IMR-90 (cell line): ENCODE data around the gene VSIR. TPM values are rescaled to one million over a fixed set of nuclear protein-coding genes. Genes with fewer than 3 reads are reported as not detected.
A peak's percentile ranks its signal among the peaks of the same experiment; 100 is the strongest.

Source experiments
- ATAC-seq: fragments of 200-7000 bp; cut with Tn5 transposase; 2 replicates; pipeline ENCODE4 v1.9.1; 2020; ENCODE audit warnings: low read depth, mild to moderate bottlenecking, moderate library complexity
- BruUV-seq: library from RNA; stranded (reverse); fragments of 400-500 nt; replicated peaks from 2 replicates; lab custom pipeline; 2021; lab: Mats Ljungman, UMichigan
- CTCF ChIA-PET: fragments of 300-600 bp; formaldehyde crosslinking; extraction: SDS; loops from one replicate; lab custom pipeline; 2021; ENCODE audit warnings: antibody characterized with exemption; lab: Yijun Ruan, JAX
- POLR2A ChIA-PET: fragments of 300-600 bp; sonication (Branson Sonifier 250); formaldehyde crosslinking; loops from one replicate; lab custom pipeline; 2022; ENCODE audit warnings: antibody characterized with exemption; ENCODE audit not compliant: unreplicated experiment; lab: Charles Lee
- DNase-seq: peaks from one replicate; pipeline ENCODE4 v3.0.0; 2013
- H2AFZ ChIP-seq: replicated peaks from 2 replicates; pipeline ENCODE3; 2013; ENCODE audit warnings: low read length, mild to moderate bottlenecking; ENCODE audit not compliant: poor library complexity
- H2AK5ac ChIP-seq: 2 replicates; pipeline ENCODE4 v1.6.1; 2013; ENCODE audit warnings: low read depth, low read length, inconsistent platforms
- H2AK9ac ChIP-seq: replicated peaks from 2 replicates; pipeline ENCODE3; 2013; ENCODE audit warnings: mild to moderate bottlenecking, low read depth, low read length, moderate library complexity; ENCODE audit not compliant: poor library complexity
- H2BK120ac ChIP-seq: 2 replicates; pipeline ENCODE4 v1.6.1; 2013; ENCODE audit warnings: low read depth, low read length, inconsistent platforms
- H2BK15ac ChIP-seq: 3 replicates; pipeline ENCODE4 v1.6.1; 2013; ENCODE audit warnings: low read depth, low read length, inconsistent platforms
- H2BK20ac ChIP-seq: 2 replicates; pipeline ENCODE4 v1.6.1; 2013; ENCODE audit warnings: low read depth, mild to moderate bottlenecking, inconsistent platforms, low read length, moderate library complexity
- H2BK5ac ChIP-seq: 2 replicates; pipeline ENCODE4 v1.6.1; 2013; ENCODE audit warnings: mild to moderate bottlenecking, low read depth, low read length, inconsistent platforms; ENCODE audit not compliant: poor library complexity, severe bottlenecking
- H3K14ac ChIP-seq: replicated peaks from 2 replicates; pipeline ENCODE4 v1.6.1; 2013; ENCODE audit warnings: low read depth, low read length, inconsistent platforms
- H3K18ac ChIP-seq: 2 replicates; pipeline ENCODE4 v1.6.1; 2013; ENCODE audit warnings: low read depth, low read length, control low read depth
- H3K23ac ChIP-seq: 2 replicates; pipeline ENCODE4 v1.6.1; 2013; ENCODE audit warnings: low read depth, low read length, inconsistent platforms
- H3K27ac ChIP-seq: 2 replicates; pipeline ENCODE4 v1.5.1; 2013; ENCODE audit warnings: mild to moderate bottlenecking, control low read depth, low read length; ENCODE audit not compliant: insufficient read depth
- H3K27me3 ChIP-seq: 2 replicates; pipeline ENCODE4 v1.6.1; 2013; ENCODE audit warnings: low read length; ENCODE audit not compliant: control insufficient read depth, insufficient read depth
- H3K36me3 ChIP-seq: 2 replicates; pipeline ENCODE4 v1.6.1; 2013; ENCODE audit warnings: low read length, mixed read lengths; ENCODE audit not compliant: control insufficient read depth, insufficient read depth
- H3K4ac ChIP-seq: 2 replicates; pipeline ENCODE4 v1.6.1; 2013; ENCODE audit warnings: low read depth, low read length, inconsistent platforms
- H3K4me1 ChIP-seq: 2 replicates; pipeline ENCODE4 v1.6.1; 2013; ENCODE audit warnings: low read length, mixed read lengths; ENCODE audit not compliant: control insufficient read depth, insufficient read depth
- H3K4me2 ChIP-seq: 2 replicates; pipeline ENCODE4 v1.6.1; 2013; ENCODE audit warnings: low read depth, mild to moderate bottlenecking, control low read depth, low read length, moderate library complexity
- H3K4me3 ChIP-seq: 2 replicates; pipeline ENCODE4 v1.5.1; 2013; ENCODE audit warnings: low read depth, mild to moderate bottlenecking, control low read depth, low read length, moderate library complexity; ENCODE audit not compliant: insufficient read depth
- H3K56ac ChIP-seq: 2 replicates; pipeline ENCODE4 v1.6.1; 2013; ENCODE audit warnings: low read length, inconsistent platforms; ENCODE audit not compliant: insufficient read depth; ENCODE audit errors: extremely low read depth
- H3K79me1 ChIP-seq, 2 experiments: 2 replicates each; pipeline ENCODE4 v1.6.1; 2013; ENCODE audit warnings: low read length in 2 of 2, inconsistent platforms in 1 of 2, low read depth in 1 of 2
- H3K9ac ChIP-seq: 2 replicates; pipeline ENCODE4 v1.6.1; 2013; ENCODE audit warnings: low read depth, low read length, control low read depth
- H3K9me1 ChIP-seq: 2 replicates; pipeline ENCODE4 v1.6.1; 2013; ENCODE audit warnings: low read length, inconsistent platforms; ENCODE audit not compliant: insufficient read depth
- H3K9me3 ChIP-seq: 2 replicates; pipeline ENCODE4 v1.6.1; 2013; ENCODE audit warnings: low read length; ENCODE audit not compliant: control insufficient read depth, insufficient read depth
- H4K20me1 ChIP-seq: 2 replicates; pipeline ENCODE4 v1.6.1; 2013; ENCODE audit warnings: low read length, inconsistent platforms; ENCODE audit not compliant: insufficient read depth
- H4K5ac ChIP-seq: 2 replicates; pipeline ENCODE4 v1.6.1; 2013; ENCODE audit warnings: mild to moderate bottlenecking, low read depth, low read length, control low read depth
- H4K8ac ChIP-seq, 2 experiments: 2 replicates each; pipeline ENCODE4 v1.6.1; 2013; ENCODE audit warnings: low read depth in 2 of 2, low read length in 2 of 2, control low read depth in 1 of 2, inconsistent platforms in 1 of 2
- H4K91ac ChIP-seq: 2 replicates; pipeline ENCODE4 v1.6.1; 2013; ENCODE audit warnings: low read depth, low read length, inconsistent platforms; ENCODE audit not compliant: insufficient read depth
- CEBPB ChIP-seq: IDR thresholded peaks from 2 replicates; pipeline ENCODE4 v1.6.1; 2012; ENCODE audit warnings: low read depth, low read length, improper control_type of control experiment
- ELK1 ChIP-seq: fragments of 150-350 bp; IDR thresholded peaks from 2 replicates; pipeline ENCODE4 v1.6.1; 2016; ENCODE audit warnings: low read depth, mild to moderate bottlenecking, low read length, moderate library complexity, borderline replicate concordance
- SMC3 ChIP-seq: fragments of 150-350 bp; IDR thresholded peaks from 2 replicates; pipeline ENCODE4 v1.6.1; 2016; ENCODE audit warnings: low read depth, mild to moderate bottlenecking, antibody characterized with exemption, low read length, moderate library complexity
- USF2 ChIP-seq: fragments of 150-350 bp; IDR thresholded peaks from 2 replicates; pipeline ENCODE4 v1.6.1; 2017; ENCODE audit warnings: mild to moderate bottlenecking, antibody characterized with exemption, low read length, low read depth
- WGBS, 2 experiments: methylation state at CpG; one replicate each; pipeline versions ENCODE4 v1.1.5 to v1.1.7; 2013; ENCODE audit warnings: missing lambda C conversion rate in 2 of 2; ENCODE audit not compliant: insufficient read length in 1 of 2; ENCODE audit errors: extremely low coverage in 2 of 2; 5-methylcytosine and 5-hydroxymethylcytosine counted together
- dilution Hi-C: fragments of 300-500 bp; cut with HindIII; formaldehyde crosslinking; loops from one replicate; pipeline ENCODE4 v1.14.3; 2018; ENCODE audit warnings: low sequenced_read_pairs; ENCODE audit not compliant: unreplicated experiment
- in situ Hi-C: fragments of 300-500 bp; cut with MboI; formaldehyde crosslinking; loops from 3 replicates; pipeline ENCODE4 v1.14.3; 2019; ENCODE audit warnings: low sequenced_read_pairs, inconsistent platforms, mixed read lengths
- intact Hi-C: fragments of 100-400 bp; cut with micrococcal nuclease; formaldehyde crosslinking; loops from 2 replicates; pipeline ENCODE4 v1.10.0; 2022
- polyA plus RNA-seq, 3 experiments: library from polyadenylated mRNA; depleted of rRNA; stranded (reverse); fragments of >200 nt; gene quantifications; 2 replicates each; pipeline ENCODE4 v1.2.3, GENCODE V29; 2012; ENCODE audit warnings: low replicate concordance in 1 of 3
- total RNA-seq: library from RNA; depleted of rRNA; stranded (reverse); fragments of >200 nt; gene quantifications from 2 replicates; pipeline ENCODE4 v1.2.3, GENCODE V29; 2012

Gene VSIR
- total and polyA plus RNA-seq, 2 of the 4 experiments (the other 2 are of a cell fraction) = 5.0 to 23.8 TPM

GRCh38 chr10:71717056-71717455, 56.3 kb downstream of the VSIR start:
- Histone ChIP-seq H2BK20ac (no peak overlapping the region), H3K4me1 (peaks cover 26% of the 10 kb centered on the region), H3K27ac (peak overlapping the region; percentile 54; the same call in 1 of the 2 replicates), H3K79me1 (no peaks in the 10 kb centered on the region), H3K18ac (no peak overlapping the region; the same call in 1 of the 2 replicates), H4K8ac (no peak overlapping the region), H3K36me3 (no peaks in the 10 kb centered on the region), H3K9me3 (no peaks in the 10 kb centered on the region), H4K20me1 (no peaks in the 10 kb centered on the region), H3K23ac (no peak overlapping the region), H3K4ac (no peak overlapping the region), H2BK5ac (no peak overlapping the region), H2AFZ (no peak overlapping the region), H2BK15ac (no peak overlapping the region), H2AK9ac (no peak overlapping the region), H2BK120ac (no peak overlapping the region), H4K91ac (no peak overlapping the region), H3K14ac (no peak overlapping the region), H2AK5ac (no peak overlapping the region), H3K4me3 (no peak overlapping the region), H3K9me1 (no peaks in the 10 kb centered on the region), H3K9ac (no peak overlapping the region), H4K5ac (no peak overlapping the region), H3K56ac (no peak overlapping the region), H3K27me3 (peaks cover 13% of the 10 kb centered on the region; the same call in 1 of the 2 replicates), H3K4me2 (no peak overlapping the region)
- DNase-seq (no peak), ATAC-seq (no peak)
- 60% methylated on average over 1 of the region's 4 CpGs; no CpG with 5 or more reads in 1 of the 2 experiments for WGBS, 2 experiments
- CTCF ChIA-PET = no interaction called here
- intact Hi-C loops (no loop called here), dilution Hi-C loops (no loop called here), in situ Hi-C loops (no loop called here)
- TF ChIP-seq ELK1 = no peak
- no peak for TF ChIP-seq SMC3
- no peak for TF ChIP-seq USF2
- TF ChIP-seq CEBPB = no peak
- BruUV-seq = no TSS peak
- POLR2A ChIA-PET = no interaction called here
